ENCODE results near the gene SLC37A1. TPM values are rescaled to one million over a fixed set of nuclear protein-coding genes. Genes with fewer than 3 reads are reported as not detected.

SLC37A1 gene
- total and polyA plus RNA-seq, 9 of the 15 experiments (the other 6 are each of a cell fraction or from before 2014, with no cell fraction given) = 0.06 to 3.4 (median 0.40) TPM

GRCh38 chr21:42513985-42514882 lies 582 bp downstream of the SLC37A1 start (continued):
- TF ChIP-seq DMBX1 (CRISPR knock-in tag; IDR thresholded peaks at IDR 0.05; ENCODE audit: borderline replicate concordance) (no peak), KDM2B (CRISPR knock-in tag; IDR thresholded peaks at IDR 0.05) (no peak), ZBTB7A (IDR thresholded peaks at IDR 0.05; ENCODE audit: borderline replicate concordance, control insufficient read depth, low read depth, low read length) (no peak), KLF13 (tag; IDR thresholded peaks at IDR 0.05; ENCODE audit: borderline replicate concordance, low read depth) (0 out of 2 replicates have a peak, but pooled peaks have one; percentile 14), VEZF1 (CRISPR knock-in tag; IDR thresholded peaks at IDR 0.05) (peak; percentile 56; the same call in 1 of the 2 replicates), ZNF197 (CRISPR knock-in tag; IDR thresholded peaks at IDR 0.05; ENCODE audit: low read depth) (no peak), THRAP3 (IDR thresholded peaks at IDR 0.05; ENCODE audit: borderline replicate concordance) (no peak)

- CTCF ChIA-PET (ENCODE audit: low intra/inter-chr PET ratio) = no interaction called here
Measured at GRCh38 chr21:42514883-42515228, 1.2 kb downstream of the SLC37A1 start.

More at GRCh38 chr21:42514883-42515228, 1.2 kb downstream of the SLC37A1 start:
- Histone ChIP-seq H3K4me1 (replicated peaks in 1 of 2; ENCODE audit: control insufficient read depth in 2 of 2, insufficient read depth in 2 of 2, low read length in 2 of 2) (peaks cover 0 to 16% of the 10 kb centered on the region in 2 experiments; a peak in 2 of 5 replicates), H3K9me1 (ENCODE audit: control insufficient read depth, insufficient read depth, low read length) (no peaks in the 10 kb centered on the region), H3K4me3 (no peak overlapping the region), H3K9ac (ENCODE audit: insufficient read depth in 1 of 2, low read depth in 2 of 2, low read length in 2 of 2) (no peak overlapping the region), H3K79me2 (ENCODE audit: control insufficient read depth, insufficient read depth, low read length) (no peaks in the 10 kb centered on the region), H3K4me2 (ENCODE audit: insufficient read depth, low read length) (no peak overlapping the region), H3K36me3 (ENCODE audit: control insufficient read depth, insufficient read depth, low read length) (no peaks in the 10 kb centered on the region), H3K27me3 (ENCODE audit: control insufficient read depth in 2 of 2, insufficient read depth in 2 of 2, low read length in 2 of 2) (peaks cover 56 to 60% of the 10 kb centered on the region in 2 experiments), H3K9me3 (replicated peaks; ENCODE audit: control insufficient read depth, insufficient read depth, low read depth, low read length) (no peaks in the 10 kb centered on the region), H2AFZ (ENCODE audit: low read depth, low read length) (no peak overlapping the region), H4K20me1 (replicated peaks; ENCODE audit: control insufficient read depth, insufficient read depth, low read length) (no peaks in the 10 kb centered on the region; the same call in 1 of the 2 replicates), H3K27ac (ENCODE audit: extremely low read depth, low read depth, low read length) (no peak overlapping the region)
- in situ Hi-C loops (cut with MboI) = no loop called here
- 5% methylated on average over 5 of the region's 5 CpGs for WGBS (ENCODE audit: insufficient coverage, low coverage, missing lambda C conversion rate)
- intact Hi-C loops (cut with micrococcal nuclease) = no loop called here
- FAIRE-seq (no peak), DNase-seq (ENCODE audit: extremely low read depth in 1 of 4, low spot score in 3 of 4) (no peak), ATAC-seq (no peak)
- no TSS peak for BruUV-seq (replicated peaks)
- POLR2A ChIA-PET = interaction anchor here (0.9 kb wide), 1 partner anchor 37 kb away, joined by 3 read pairs; no protein-coding TSS in a partner anchor
- TF ChIP-seq EZH2 (IDR thresholded peaks at IDR 0.05; ENCODE audit: borderline replicate concordance, low read depth, low read length) = 0 out of 2 replicates have a peak, but pooled peaks have one; percentile 62
- TF ChIP-seq NKRF (IDR thresholded peaks at IDR 0.05; ENCODE audit: borderline replicate concordance) = no peak
- no peak for TF ChIP-seq ARID3B (CRISPR knock-in tag; IDR thresholded peaks at IDR 0.05; ENCODE audit: borderline replicate concordance)
- TF ChIP-seq DIDO1 (tag; IDR thresholded peaks at IDR 0.05; ENCODE audit: low read depth) = no peak

All from K562 (cell line).